Measurements from ENCODE around the gene KLRD1. TPM values are rescaled to one million over a fixed set of nuclear protein-coding genes. Genes with fewer than 3 reads are reported as not detected.
"Not testable (repeated sequence)": the region's sequence is repeated elsewhere in the genome, so short reads cannot be mapped to it uniquely, and the experiment has no call there.

KLRD1 gene, protein sequence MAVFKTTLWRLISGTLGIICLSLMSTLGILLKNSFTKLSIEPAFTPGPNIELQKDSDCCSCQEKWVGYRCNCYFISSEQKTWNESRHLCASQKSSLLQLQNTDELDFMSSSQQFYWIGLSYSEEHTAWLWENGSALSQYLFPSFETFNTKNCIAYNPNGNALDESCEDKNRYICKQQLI
- total RNA-seq, result 2.5 and 4.9 TPM in 2 replicates

DNA sequence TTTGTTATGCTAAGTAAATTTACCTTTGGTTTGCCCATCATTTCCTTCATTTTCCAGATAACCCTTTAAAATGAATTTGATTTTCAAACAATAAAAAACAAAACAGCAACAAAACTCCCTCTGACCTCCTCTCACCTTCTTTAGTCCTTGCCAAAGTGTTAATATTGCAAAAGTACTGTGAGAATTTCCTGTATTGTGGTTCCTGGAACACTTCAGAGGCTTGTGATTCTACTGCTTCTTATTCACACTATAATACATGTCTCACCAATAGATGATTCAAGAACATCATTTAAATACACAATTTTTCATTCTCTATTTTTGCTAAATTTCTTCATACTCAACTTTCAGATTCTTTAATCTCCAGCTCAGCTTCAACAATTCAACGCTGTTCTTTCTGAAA, at the start of gene KLRD1:
TSS of gene KLRD1 (plus strand) at position 241 of the 400 bp plus-strand sequence. CDS start 208 bp downstream, outside the sequence.
- intact Hi-C loops (cut with micrococcal nuclease), result loop anchor here (10.0 kb wide), 1 partner anchor 367 kb away; the partner anchor contains the start of gene STYK1

DNA sequence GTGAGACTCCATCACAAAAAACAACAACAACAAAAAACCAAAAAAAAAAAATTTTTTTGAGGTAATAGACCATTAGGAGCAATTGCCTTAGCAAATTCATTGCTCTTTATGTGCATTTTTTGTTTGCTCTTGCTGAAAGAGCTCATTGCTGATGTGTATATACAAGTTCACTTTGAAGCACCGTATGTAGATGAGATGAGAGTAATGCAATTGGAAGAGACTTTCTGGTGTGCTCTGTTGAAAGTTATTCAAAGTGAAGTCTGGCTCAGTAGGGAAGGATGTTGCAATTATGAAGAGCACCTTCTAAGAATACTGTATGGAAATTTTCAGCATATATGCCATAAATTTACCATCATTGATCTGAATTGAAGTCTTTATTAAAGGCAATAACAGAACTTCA, 46.7 kb upstream of the KLRD1 start:
- intact Hi-C loops (cut with micrococcal nuclease), result no loop called here

- intact Hi-C loops (cut with micrococcal nuclease), result no loop called here
These were observed 39.6 kb upstream of the KLRD1 start for GRCh38 chr12:10268037-10268436.

GRCh38 chr12:10272467-10272866, 35.2 kb upstream of the KLRD1 start:
- intact Hi-C loops (cut with micrococcal nuclease), result no loop called here

GRCh38 chr12:10276774-10277173, 30.9 kb upstream of the KLRD1 start:
- intact Hi-C loops (cut with micrococcal nuclease), result no loop called here

DNA sequence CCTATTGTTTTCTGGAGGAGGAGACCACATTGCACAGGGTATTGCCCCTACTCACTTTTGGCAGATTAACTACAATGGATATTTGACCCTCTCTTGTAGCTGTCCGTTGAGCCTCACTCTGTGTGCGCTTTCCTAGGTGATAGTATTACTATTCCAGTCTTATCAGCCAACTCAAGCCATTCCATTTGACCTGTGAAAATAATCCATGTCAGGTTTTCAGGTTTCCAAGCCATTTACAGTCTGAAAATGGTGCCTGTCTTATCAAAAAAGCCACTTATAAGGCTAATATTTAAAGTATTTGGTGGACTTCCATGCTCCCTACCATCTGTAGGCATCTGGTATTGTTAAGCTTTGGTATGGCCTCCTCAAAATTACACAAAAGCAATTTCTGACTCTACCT, 29.6 kb upstream of the KLRD1 start:
- intact Hi-C loops (cut with micrococcal nuclease), result no loop called here

DNA sequence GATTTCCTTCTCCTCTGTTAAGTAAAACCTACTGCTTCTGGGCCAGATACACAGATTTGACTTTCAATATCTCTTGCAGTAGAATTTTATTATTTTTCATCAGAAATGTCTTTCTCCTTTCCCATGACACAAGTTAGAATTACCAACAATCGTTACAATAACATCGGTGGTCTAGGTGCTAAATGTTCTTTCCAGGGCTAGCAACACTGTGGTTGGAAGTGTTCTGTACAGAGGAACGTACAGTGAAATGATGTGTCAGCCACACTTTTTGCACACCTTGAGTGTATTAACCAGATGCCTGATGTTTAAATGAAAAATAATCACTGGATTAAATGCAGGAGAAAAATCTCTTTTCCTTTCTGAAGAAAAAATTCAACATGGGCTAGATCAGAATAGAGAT, 27.7 kb upstream of the KLRD1 start:
- intact Hi-C loops (cut with micrococcal nuclease), result no loop called here

DNA sequence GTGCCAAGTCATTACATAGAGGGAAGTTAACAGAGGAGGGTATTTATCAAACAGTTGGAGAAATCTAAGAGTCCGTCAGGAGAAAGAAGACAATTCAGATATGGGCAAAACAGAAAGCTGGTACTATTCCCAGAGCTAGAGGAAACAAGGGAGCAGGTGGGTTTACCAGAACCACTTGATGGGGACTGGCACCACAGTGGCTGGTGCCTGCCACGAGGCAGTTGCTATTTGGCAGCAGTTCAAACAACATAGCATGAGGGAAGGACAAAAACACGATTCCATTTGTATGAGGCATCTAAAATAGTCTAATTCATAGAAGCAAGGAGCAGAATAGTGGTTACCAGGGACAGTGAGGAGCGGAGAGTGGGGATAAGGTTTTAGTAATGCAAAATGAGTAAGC, 24.6 kb upstream of the KLRD1 start:
- intact Hi-C loops (cut with micrococcal nuclease), result loop anchor here (2.0 kb wide), 1 partner anchor 30 kb away; no protein-coding TSS in a partner anchor

- intact Hi-C loops (cut with micrococcal nuclease), result no loop called here
These were observed 21.8 kb upstream of the KLRD1 start for GRCh38 chr12:10285919-10286318.

- intact Hi-C loops (cut with micrococcal nuclease), result no loop called here
These were observed 18.5 kb upstream of the KLRD1 start for GRCh38 chr12:10289005-10289754.

DNA sequence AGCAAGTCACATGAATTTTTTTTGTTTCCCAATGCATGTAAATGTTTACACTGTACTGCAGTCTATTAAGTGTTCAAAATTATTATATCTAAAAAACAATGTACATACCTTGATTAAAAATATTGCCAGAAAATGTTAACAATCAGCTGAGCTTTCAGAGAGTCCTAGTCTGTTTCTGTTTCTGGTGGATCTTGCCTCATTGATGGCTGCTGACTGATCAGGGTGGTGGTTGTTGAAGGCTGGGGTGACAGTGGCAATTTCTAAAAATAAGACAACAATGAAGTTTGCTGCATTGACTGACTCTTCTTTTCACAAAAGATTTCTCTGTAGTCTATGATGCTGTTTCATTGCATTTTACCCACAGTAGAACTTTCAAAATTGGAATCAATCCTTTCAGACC, 16.6 kb upstream of the KLRD1 start:
- intact Hi-C loops (cut with micrococcal nuclease), result no loop called here

DNA sequence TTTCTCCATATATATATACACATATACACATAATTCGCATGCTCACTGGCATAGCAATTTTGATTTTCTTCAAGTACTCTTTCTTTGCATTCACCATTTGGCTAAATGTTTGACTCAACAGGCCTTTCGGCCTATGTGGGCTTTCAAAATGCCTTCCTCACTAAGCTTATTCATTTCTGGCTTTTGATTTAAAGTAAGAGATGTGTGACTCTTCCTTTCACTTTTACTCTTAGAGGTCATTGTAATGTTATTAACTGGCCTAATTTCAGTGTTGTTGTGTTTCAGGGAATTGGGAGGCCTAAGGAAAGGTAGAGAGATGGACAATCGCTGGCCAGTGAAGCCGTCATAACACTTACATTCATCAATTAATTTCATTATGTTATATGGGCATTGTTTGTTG, 14.5 kb upstream of the KLRD1 start:
- intact Hi-C loops (cut with micrococcal nuclease), result loop anchor here (1.0 to 2.0 kb wide), 3 partner anchors 11 to 72 kb away; no protein-coding TSS in a partner anchor

DNA sequence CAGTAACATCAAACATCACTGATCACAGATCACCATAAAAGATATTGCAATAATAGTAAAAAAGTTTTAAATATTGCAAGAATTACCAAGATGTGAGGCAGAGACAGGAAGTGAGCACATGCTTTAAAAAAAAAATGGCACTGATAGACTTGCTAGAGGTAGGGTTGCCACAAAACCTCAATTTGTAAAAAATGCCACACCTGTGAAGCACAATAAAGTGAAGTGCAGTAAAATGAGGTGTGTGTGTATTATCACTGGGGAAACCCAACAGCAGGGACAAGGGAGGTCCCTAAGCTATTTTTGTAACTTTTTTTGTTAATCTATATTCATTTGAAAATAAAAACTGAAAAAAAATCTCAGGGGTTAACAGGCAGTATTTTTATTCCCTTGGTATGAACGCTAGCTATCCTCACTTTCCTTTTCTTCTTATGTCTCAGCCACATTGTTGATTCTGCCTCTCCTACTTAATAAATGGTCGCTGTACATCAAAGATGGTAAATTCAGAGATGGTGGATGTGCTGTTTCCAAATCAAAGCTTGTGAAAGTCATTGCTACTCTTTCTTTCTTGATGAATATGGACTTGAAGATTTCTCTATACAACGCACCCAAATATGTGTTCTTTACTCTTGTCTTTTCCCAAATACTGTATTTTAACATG, 14.0 kb upstream of the KLRD1 start:
- intact Hi-C loops (cut with micrococcal nuclease), result loop anchor here (1.0 to 2.0 kb wide), 3 partner anchors 11 to 71 kb away; no protein-coding TSS in a partner anchor

- intact Hi-C loops (cut with micrococcal nuclease), result loop anchor here (5.0 to 10.0 kb wide), 2 partner anchors 59 to 374 kb away; partner anchors contain the start of gene STYK1
These were observed 6.6 kb upstream of the KLRD1 start for GRCh38 chr12:10301103-10301502.

GRCh38 chr12:10304161-10304574, 3.5 kb upstream of the KLRD1 start:
- intact Hi-C loops (cut with micrococcal nuclease), result loop anchor here (1.0 to 10.0 kb wide), 5 partner anchors 11 to 371 kb away; partner anchors contain the start of gene STYK1

- intact Hi-C loops (cut with micrococcal nuclease), result loop anchor here (10.0 kb wide), 1 partner anchor 369 kb away; the partner anchor contains the start of gene STYK1
These were observed 2.3 kb upstream of the KLRD1 start for GRCh38 chr12:10305411-10305810.

DNA sequence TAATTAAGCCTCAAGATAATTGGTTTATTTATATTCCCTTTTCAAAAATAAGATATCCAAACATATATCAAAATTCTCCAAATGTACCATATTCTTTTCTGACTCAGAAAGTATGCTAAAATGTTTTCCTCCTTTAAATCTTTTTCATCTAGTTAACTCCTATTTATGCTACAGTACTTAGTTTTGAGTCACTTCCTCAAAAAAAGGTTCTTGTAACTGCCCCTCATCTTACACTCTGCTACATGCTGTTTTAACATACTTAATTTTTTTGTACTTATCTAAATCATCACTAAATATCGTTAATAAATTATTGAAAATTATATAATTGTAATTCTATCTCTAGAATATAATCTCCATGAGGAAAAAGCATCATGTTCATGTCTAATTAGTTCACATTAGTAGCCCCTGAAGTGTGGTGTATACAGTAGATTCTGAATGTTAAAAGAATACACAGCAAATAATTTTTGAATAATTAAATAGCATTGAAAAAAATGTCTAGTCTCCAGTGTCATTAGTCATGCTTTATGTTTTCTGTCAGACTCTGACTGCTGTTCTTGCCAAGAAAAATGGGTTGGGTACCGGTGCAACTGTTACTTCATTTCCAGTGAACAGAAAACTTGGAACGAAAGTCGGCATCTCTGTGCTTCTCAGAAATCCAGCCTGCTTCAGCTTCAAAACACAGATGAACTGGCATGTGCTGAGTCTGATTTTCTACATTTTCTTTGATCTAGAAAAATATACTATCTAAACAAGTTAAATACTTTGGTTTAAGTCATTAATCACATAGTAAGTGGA, 3.5 kb downstream of the KLRD1 start:
- intact Hi-C loops (cut with micrococcal nuclease), result no loop called here

DNA sequence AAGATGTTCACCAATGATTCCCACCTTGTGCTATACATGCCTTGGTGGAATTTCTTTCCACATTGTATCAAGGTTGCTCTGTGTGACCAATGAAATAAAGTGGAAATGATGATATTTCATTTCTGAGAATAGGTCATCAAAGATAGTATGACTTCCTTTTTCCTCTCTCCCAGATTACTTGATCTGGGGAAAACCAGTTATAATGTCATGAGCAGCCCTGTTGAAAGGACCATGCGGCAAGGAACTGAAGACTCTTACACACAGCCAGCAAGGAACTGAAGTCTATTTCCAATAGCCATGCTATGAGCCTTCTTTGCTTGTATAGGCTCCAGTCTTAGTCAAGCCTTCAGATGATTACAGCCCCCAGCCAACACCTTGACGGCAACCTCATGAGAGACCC, 11.7 kb downstream of the KLRD1 start:
- intact Hi-C loops (cut with micrococcal nuclease), result no loop called here

GRCh38 chr12:10320643-10321042, 13.0 kb downstream of the KLRD1 start:
- intact Hi-C loops (cut with micrococcal nuclease), result loop anchor here (1.0 to 2.0 kb wide), 2 partner anchors 16 to 44 kb away; no protein-coding TSS in a partner anchor

GRCh38 chr12:10328691-10329090, 21.0 kb downstream of the KLRD1 start:
- intact Hi-C loops (cut with micrococcal nuclease), result not testable (repeated sequence)

Measured in T-helper 1 cell treated with Interleukin-12 subunit alpha and Interleukin-12 subunit beta and Interleukin-4 antibody, amounts not matched to agents 30 ng/mL and 1 ng/mL, for 36 hours (primary cell).